Stomach (tissue), 9 donors: ENCODE results near the gene SPATS2. TPM values are rescaled to one million over a fixed set of nuclear protein-coding genes. Genes with fewer than 3 reads are reported as not detected.
A peak's percentile ranks its signal among the peaks of the same experiment; 100 is the strongest.

ENCODE experiments used
- DNase-seq, 2 donors: peaks; one replicate each; pipeline versions ENCODE4 v3.0.0 to v3.0.0-alpha.2; 2013 to 2019
- H3K27ac ChIP-seq, 5 donors: fragments of 200-600 bp in 4 of 5; sonication (generic) in 4 of 5; one replicate each; pipeline ENCODE4 v1.5.1; 2013 to 2019; ENCODE audit warnings: mild to moderate bottlenecking in 1 of 5, moderate library complexity in 1 of 5
- H3K27me3 ChIP-seq, 3 donors: fragments of 200-600 bp; sonication (generic); one replicate each; pipeline ENCODE4 v1.5.1; 2017 to 2019; ENCODE audit warnings: mixed run types in 1 of 3
- H3K36me3 ChIP-seq, 4 donors: fragments of 200-600 bp; sonication (generic); 1 replicate in 3 of 4; 2 replicates in 1 of 4; pipeline ENCODE4 v1.5.1; 2016 to 2019
- H3K4me1 ChIP-seq, 4 donors: fragments of 200-600 bp; sonication (generic); one replicate each; pipeline ENCODE4 v1.5.1; 2016 to 2019
- H3K4me3 ChIP-seq, 4 donors: fragments of 200-600 bp; sonication (generic) in 3 of 4; one replicate each; pipeline ENCODE4 v1.5.1; 2016 to 2019; ENCODE audit warnings: mild to moderate bottlenecking in 1 of 4
- H3K9me3 ChIP-seq, 4 donors: fragments of 200-600 bp; sonication (generic); one replicate each; pipeline ENCODE4 v1.5.1; 2016 to 2019
- EP300 ChIP-seq: sonication (generic); formaldehyde crosslinking; IDR thresholded peaks from one replicate; pipeline ENCODE4 v1.6.1; 2017; ENCODE audit warnings: antibody characterized with exemption
- POLR2A ChIP-seq, 4 donors: fragments of 450-650 bp; IDR thresholded peaks; one replicate each; pipeline ENCODE4 v1.6.1; 2016; ENCODE audit warnings: antibody characterized with exemption in 4 of 4, control low read depth in 2 of 4, mild to moderate bottlenecking in 1 of 4, moderate library complexity in 1 of 4
- POLR2AphosphoS5 ChIP-seq, 3 donors: sonication (generic); formaldehyde crosslinking; IDR thresholded peaks; one replicate each; pipeline ENCODE4 v1.6.1; 2016; ENCODE audit warnings: antibody characterized with exemption in 3 of 3
- WGBS, 5 donors: extraction: QIAGEN DNeasy Blood & Tissue Kit in 3 of 5; methylation state at CpG; one replicate each; pipeline versions ENCODE4 v1.1.5 to v1.1.7; 2013 to 2018; 5-methylcytosine and 5-hydroxymethylcytosine counted together
- intact Hi-C: fragments of 100-400 bp; cut with DNase I; formaldehyde crosslinking; loops from one replicate; pipeline ENCODE4 v1.15.1; 2023; ENCODE audit warnings: low total_unique reads
- polyA plus RNA-seq, 3 donors: library from polyadenylated mRNA; stranded (reverse); fragments of 200-250 nt; gene quantifications; one replicate each; pipeline ENCODE4 v1.2.3, GENCODE V29; 2013
- small RNA-seq, 4 donors: library from RNA; depleted of rRNA; stranded (forward); fragments of <200 nt; gene quantifications; one replicate each; pipeline ENCODE3, GENCODE V24; 2016
- total RNA-seq, 5 donors: library from RNA; depleted of rRNA; stranded (reverse); fragments of >200 nt; gene quantifications; one replicate each; pipeline versions ENCODE4 v1.1.0 to v1.2.3, GENCODE V29; 2014 to 2016
- TF ChIP-seq, protein P1 (sequence below), 7 experiments: fragments of 450-650 bp in 4 of 7; fragments of 200-600 bp in 3 of 7; sonication (generic) in 3 of 7; IDR thresholded peaks; one replicate each; pipeline ENCODE4 v1.5.1; 2016 to 2019; ENCODE audit warnings: antibody characterized with exemption in 7 of 7, control low read depth in 2 of 7, mild to moderate bottlenecking in 1 of 7
- donor health status: healthy with polysubstance abuse.
- donor health status: Bipolar disorder and iron deficiency.
- donor health status: healthy.

The SPATS2 gene
- total and polyA plus RNA-seq, 8 donors = 8.0 to 194 (median 17.8) TPM

DNA sequence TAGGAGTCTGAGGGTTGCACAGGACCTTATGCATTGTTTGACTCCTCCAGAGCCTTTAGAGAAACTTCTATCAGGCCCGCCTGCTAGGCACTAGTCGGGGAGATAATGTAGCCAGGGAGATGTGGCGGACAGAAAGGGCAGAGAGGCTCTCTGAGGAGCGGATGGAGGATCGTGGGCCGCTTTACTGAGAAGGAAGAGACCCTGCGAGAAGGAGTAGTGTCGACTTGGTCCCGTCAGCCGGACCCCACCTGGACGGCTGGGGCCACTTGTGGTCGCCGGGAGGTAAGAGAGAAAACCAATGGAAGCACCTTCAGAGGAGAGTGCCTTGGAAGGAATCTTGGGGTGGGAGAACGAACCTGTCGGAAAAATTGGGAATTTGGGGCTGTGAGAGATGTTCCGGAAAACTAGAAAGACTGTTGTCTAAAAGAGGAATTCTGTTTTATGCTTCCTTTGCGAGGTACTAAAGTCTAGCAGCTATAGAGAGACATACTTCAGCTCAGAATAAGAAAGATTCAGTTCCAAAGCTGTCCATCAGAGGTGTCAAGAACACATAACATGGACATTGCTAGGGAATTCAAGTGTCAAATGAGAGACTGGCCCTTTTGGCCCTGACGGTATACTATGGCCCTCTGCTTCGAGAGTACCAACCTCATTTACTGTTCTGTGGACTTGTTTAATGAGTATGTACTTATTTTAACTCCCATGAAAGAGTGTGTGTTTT lies 201.3 kb downstream of the SPATS2 start:
- Histone ChIP-seq H3K9me3 (no peaks in the 10 kb centered on the region), H3K27me3 (no peaks in the 10 kb centered on the region), H3K4me3 (peak overlapping the region; percentile 74 to 100 (median 97)), H3K4me1 (peaks cover 17 to 64% (median 40%) of the 10 kb centered on the region in 4 donors), H3K36me3 (peaks cover 15 to 30% (median 23%) of the 10 kb centered on the region in 4 donors), H3K27ac (peak overlapping the region in 4 of 5 donors; percentile 91 to 98 (median 94))
- intact Hi-C loops = no loop called here
- 1 to 2% (median 2%) methylated on average over 19 of the region's 19 CpGs for WGBS, 5 donors
- TF ChIP-seq POLR2A (IDR thresholded peaks at IDR 0.05) (no peak), EP300 (no peak), POLR2AphosphoS5 (IDR thresholded peaks at IDR 0.05) (no peak)
- TF ChIP-seq, protein P1, sequence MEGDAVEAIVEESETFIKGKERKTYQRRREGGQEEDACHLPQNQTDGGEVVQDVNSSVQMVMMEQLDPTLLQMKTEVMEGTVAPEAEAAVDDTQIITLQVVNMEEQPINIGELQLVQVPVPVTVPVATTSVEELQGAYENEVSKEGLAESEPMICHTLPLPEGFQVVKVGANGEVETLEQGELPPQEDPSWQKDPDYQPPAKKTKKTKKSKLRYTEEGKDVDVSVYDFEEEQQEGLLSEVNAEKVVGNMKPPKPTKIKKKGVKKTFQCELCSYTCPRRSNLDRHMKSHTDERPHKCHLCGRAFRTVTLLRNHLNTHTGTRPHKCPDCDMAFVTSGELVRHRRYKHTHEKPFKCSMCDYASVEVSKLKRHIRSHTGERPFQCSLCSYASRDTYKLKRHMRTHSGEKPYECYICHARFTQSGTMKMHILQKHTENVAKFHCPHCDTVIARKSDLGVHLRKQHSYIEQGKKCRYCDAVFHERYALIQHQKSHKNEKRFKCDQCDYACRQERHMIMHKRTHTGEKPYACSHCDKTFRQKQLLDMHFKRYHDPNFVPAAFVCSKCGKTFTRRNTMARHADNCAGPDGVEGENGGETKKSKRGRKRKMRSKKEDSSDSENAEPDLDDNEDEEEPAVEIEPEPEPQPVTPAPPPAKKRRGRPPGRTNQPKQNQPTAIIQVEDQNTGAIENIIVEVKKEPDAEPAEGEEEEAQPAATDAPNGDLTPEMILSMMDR (IDR thresholded peaks at IDR 0.05) = no peak
- no peak for DNase-seq

Small RNA genes within 50 kb of the gene (small RNA-seq; reads per million reads assigned to genes)
- gene AC125611.1 = 0 reads per million in 4 donors

Other genes with a start within 250 kb of the SPATS2 start
- gene TUBA1B, start 236.1 kb upstream of the SPATS2 start, total RNA-seq = 100 to 1,000 TPM; 205 to 529 (median 339) TPM
- 100 to 1,000 TPM; 436 to 710 (median 468) TPM for gene TUBA1B, start 236.1 kb upstream of the SPATS2 start, polyA plus RNA-seq
- 100 to 1,000 TPM in 4 of 5 donors, 10 to 100 TPM in 1; 82.2 to 279 (median 156) TPM for gene TUBA1A, start 178.4 kb upstream of the SPATS2 start, total RNA-seq
- gene TUBA1A, start 178.4 kb upstream of the SPATS2 start, polyA plus RNA-seq = 100 to 1,000 TPM in 1 of 3 donors, 10 to 100 TPM in 2; 64.5 to 104 (median 89.7) TPM
- 100 to 1,000 TPM in 3 of 5 donors, 10 to 100 TPM in 2; 63.7 to 193 (median 107) TPM for gene TUBA1C, start 102.4 kb upstream of the SPATS2 start, total RNA-seq
- 100 to 1,000 TPM; 215 to 403 (median 328) TPM for gene TUBA1C, start 102.4 kb upstream of the SPATS2 start, polyA plus RNA-seq
- gene PRPH, start 72.3 kb upstream of the SPATS2 start, total RNA-seq = 10 to 100 TPM in 2 of 5 donors, under 1 TPM in 1, not detected in 2; 0.45 to 14.5 (median 11.9) TPM
- gene PRPH, start 72.3 kb upstream of the SPATS2 start, polyA plus RNA-seq = 1 to 10 TPM in 1 of 3 donors, under 1 TPM in 1, not detected in 1; 0.50 to 9.0 TPM
- 10 to 100 TPM in 2 of 5 donors, 1 to 10 TPM in 3; 1.4 to 54.2 (median 8.5) TPM for gene TROAP, start 44.2 kb upstream of the SPATS2 start, total RNA-seq
- gene TROAP, start 44.2 kb upstream of the SPATS2 start, polyA plus RNA-seq = 10 to 100 TPM in 1 of 3 donors, 1 to 10 TPM in 2; 3.2 to 15.7 (median 8.9) TPM
- gene C1QL4, start 30.3 kb upstream of the SPATS2 start, total RNA-seq = not detected
- gene C1QL4, start 30.3 kb upstream of the SPATS2 start, polyA plus RNA-seq = not detected
- gene DNAJC22, start 20.6 kb upstream of the SPATS2 start, total RNA-seq = 10 to 100 TPM in 2 of 5 donors, 1 to 10 TPM in 2, not detected in 1; 3.1 to 54.7 (median 13.9) TPM
- gene DNAJC22, start 20.6 kb upstream of the SPATS2 start, polyA plus RNA-seq = 1 to 10 TPM; 1.5 to 1.6 (median 1.5) TPM
- under 1 TPM in 1 of 5 donors, not detected in 4; 0.55 TPM for gene KCNH3, start 171.6 kb downstream of the SPATS2 start, total RNA-seq
- gene KCNH3, start 171.6 kb downstream of the SPATS2 start, polyA plus RNA-seq = under 1 TPM; 0.25 to 0.61 (median 0.44) TPM
- gene MCRS1, start 200.7 kb downstream of the SPATS2 start, total RNA-seq = 100 to 1,000 TPM in 1 of 5 donors, 10 to 100 TPM in 4; 16.5 to 322 (median 45.6) TPM
- 10 to 100 TPM; 45.8 to 51.5 (median 51.3) TPM for gene MCRS1, start 200.7 kb downstream of the SPATS2 start, polyA plus RNA-seq
- 1 to 10 TPM in 1 of 5 donors, under 1 TPM in 2, not detected in 2; 0.18 to 7.0 (median 0.29) TPM for gene FAM186B, start 238.2 kb downstream of the SPATS2 start, total RNA-seq
- gene FAM186B, start 238.2 kb downstream of the SPATS2 start, polyA plus RNA-seq = under 1 TPM in 1 of 3 donors, not detected in 2; 0.25 TPM